HG03520 (cell line): ENCODE measurements around the gene HTATIP2.
"Not testable (repeated sequence)": the region's sequence is repeated elsewhere in the genome, so short reads cannot be mapped to it uniquely, and the experiment has no call there.

Experiments used
- ATAC-seq: cut with Tn5 transposase; IDR thresholded peaks from one replicate; pipeline ENCODE4 v1.9.1; 2021; ENCODE audit warnings: mild to moderate bottlenecking, moderate library complexity; ENCODE audit not compliant: unreplicated experiment

HTATIP2 gene

DNA sequence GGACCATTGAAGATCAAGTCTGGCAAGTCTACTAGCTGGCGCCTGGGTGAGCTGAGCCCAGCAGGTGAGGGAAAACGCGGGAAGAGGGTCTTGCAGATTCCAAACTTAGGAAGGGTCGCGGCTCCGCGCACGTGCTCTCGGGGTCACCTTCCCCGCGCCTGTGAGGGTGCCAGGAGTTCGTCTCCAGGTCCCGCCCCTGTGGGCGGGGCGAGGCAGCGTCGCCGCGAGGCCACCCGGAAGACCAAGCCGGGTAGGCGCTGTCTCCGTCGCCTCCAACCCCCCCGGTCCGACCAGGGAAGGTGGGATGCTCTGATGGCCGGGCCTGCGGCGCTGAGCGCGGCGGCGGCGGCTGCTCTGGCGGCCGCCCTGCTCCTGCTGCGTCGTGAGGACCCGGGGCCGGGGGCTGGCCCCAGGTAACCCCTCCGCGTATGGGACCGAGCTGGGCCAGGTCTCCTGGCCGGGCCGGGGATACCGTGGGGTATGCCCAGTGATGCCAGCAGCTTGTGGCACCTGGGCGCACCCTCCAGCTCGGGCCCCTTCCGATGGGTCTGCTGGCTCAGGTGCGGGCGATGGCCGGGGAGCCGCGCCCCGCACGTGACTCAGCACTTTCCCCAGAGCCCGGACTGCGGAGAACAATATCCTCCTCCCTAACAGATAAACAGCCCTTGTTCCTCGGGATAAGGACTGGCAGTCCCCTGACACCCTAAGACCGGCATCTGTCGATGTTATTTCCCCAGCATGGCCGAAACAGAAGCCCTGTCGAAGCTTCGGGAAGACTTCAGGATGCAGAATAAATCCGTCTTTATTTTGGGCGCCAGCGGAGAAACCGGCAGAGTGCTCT, at the start of gene HTATIP2:
TSS of gene HTATIP2 (plus strand) at position 215 of the 841 bp plus-strand sequence. CDS start at position 739, 524 bp downstream.
- ATAC-seq = peak; percentile 95

GRCh38 chr11:20315800-20316199, 47.7 kb upstream of the HTATIP2 start:
- ATAC-seq = no peak

- ATAC-seq = no peak
These were observed 42.3 kb upstream of the HTATIP2 start for GRCh38 chr11:20321177-20321576.

DNA sequence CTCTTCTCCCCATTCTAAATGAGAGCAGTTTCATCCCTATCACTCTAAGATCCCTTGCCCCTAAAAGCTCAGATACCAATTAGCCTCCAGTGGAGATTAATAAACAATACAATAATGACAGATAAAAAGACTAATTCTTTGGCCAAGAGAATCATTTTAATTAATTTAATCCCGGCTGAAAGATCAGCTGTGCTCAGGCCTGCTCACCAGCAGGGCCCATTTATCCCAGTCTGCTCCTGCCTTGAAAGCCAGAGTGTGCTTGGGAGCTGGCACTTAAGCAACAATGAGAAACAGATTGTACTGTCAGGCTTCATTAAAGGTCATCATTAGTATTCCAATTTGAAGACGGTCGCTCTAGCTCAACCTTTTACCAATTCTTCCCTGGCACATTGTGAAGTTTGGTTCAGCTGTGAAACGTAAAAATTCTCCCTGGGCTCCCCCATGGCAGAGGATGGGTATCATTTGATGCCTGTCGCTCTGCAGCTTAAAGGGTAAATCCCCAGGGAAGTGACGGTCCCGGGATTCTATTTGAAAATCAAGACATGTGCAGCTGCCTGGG, 36.1 kb upstream of the HTATIP2 start:
- no peak for ATAC-seq

GRCh38 chr11:20336056-20336455, 27.5 kb upstream of the HTATIP2 start:
- no peak for ATAC-seq

DNA sequence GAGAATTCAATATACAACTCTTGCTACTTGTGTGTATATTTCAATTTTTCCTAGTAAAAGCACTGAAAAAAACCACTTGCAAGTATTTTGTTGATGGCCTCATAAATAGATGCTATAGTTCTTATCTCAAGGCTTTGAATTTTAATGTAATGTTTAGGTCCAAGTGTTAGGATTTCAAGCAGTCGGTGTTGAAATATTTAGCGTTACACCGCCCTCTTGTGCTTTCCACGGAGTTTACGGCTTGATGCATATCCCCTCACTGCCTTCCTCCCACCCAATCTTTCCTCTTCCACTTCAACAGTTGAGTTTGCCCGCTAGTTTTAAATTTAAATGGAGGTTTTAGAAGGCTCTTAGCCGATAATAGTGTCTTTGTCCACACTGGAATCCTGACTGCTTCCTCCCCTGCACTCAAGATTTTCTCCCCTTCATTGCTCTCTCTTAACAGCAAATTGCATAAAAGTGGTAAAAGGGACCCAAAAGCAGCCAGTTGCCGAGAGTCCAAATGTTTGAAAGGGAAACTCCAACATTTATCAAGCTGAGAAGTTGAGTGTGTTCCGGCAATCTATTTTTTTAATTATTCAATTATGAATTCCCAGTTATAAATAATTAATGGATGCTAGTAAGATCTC, 25.9 kb upstream of the HTATIP2 start:
- no peak for ATAC-seq

GRCh38 chr11:20342347-20343141, 21.0 kb upstream of the HTATIP2 start:
- ATAC-seq = no peak

GRCh38 chr11:20351136-20351535, 12.4 kb upstream of the HTATIP2 start:
- no peak for ATAC-seq

- no peak for ATAC-seq
These were observed 11.7 kb upstream of the HTATIP2 start for GRCh38 chr11:20351751-20352262.

- ATAC-seq = no peak
These were observed 9.6 kb upstream of the HTATIP2 start for GRCh38 chr11:20353829-20354434.

GRCh38 chr11:20355221-20356219, 8.0 kb upstream of the HTATIP2 start:
- peak; percentile 77 for ATAC-seq

DNA sequence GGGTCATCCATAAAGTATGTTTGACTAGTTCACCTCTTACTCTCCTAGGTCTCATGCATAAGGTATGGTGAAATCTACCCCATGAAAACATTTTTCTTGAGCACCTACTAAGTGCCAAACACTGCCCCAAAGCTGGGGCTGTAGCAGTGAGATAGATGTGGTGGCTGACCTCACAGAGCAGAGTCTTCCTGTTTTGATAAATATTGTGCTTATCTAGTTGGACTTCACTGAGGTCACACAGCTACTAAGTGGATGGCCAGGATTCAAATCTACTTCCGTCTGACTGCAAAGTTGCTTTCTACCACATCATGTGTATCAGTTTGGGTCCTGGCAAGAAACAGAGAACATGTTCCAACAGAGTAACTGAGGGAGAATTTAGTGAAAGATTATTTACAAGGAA, 6.4 kb upstream of the HTATIP2 start:
- no peak for ATAC-seq

- ATAC-seq = no peak
These were observed 2.9 kb upstream of the HTATIP2 start for GRCh38 chr11:20360650-20361049.

- no peak for ATAC-seq
These were observed 1.0 kb upstream of the HTATIP2 start for GRCh38 chr11:20362481-20362880.

- no peak for ATAC-seq
These were observed 390 bp upstream of the HTATIP2 start for GRCh38 chr11:20363149-20363499.

DNA sequence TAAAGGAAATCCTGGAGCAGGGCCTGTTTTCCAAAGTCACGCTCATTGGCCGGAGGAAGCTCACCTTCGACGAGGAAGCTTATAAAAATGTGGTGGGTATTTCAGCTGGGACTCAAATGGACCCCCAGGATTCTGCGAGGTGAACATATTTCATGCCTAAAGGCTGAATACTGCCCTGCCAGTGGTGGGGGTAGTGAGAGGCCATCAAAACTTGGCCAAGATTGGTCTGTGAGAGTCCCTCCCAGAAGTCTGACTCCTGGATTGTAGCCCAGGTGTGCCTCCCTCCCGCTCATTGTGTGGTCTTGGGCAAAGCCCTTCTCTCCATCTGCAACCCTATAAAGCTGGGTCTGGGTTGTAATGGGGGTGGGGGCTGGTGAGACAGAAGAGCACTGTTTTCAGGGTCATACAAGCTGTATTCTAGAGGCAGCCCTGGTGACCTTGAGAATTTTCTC, 853 bp downstream of the HTATIP2 start:
- ATAC-seq = no peak

- ATAC-seq = not testable (repeated sequence)
These were observed 2.0 kb downstream of the HTATIP2 start for GRCh38 chr11:20365465-20365864.

GRCh38 chr11:20367313-20367948, 3.9 kb downstream of the HTATIP2 start:
- no peak for ATAC-seq

- ATAC-seq = no peak
These were observed 4.9 kb downstream of the HTATIP2 start for GRCh38 chr11:20368438-20368837.
